Tibial nerve (tissue), 4 donors: Measurements from ENCODE around the gene NONO.

ENCODE experiments used
- EP300 ChIP-seq, 2 donors: sonication (generic); formaldehyde crosslinking; IDR thresholded peaks; one replicate each; pipeline ENCODE4 v1.6.1; 2017; ENCODE audit warnings: antibody characterized with exemption in 2 of 2, mild to moderate bottlenecking in 1 of 2
- POLR2A ChIP-seq, 2 donors: fragments of 450-650 bp; IDR thresholded peaks; one replicate each; pipeline ENCODE4 v1.6.1; 2017; ENCODE audit warnings: antibody characterized with exemption in 2 of 2, mild to moderate bottlenecking in 2 of 2, moderate library complexity in 2 of 2
- TF ChIP-seq, protein P1 (sequence below), 5 experiments: fragments of 200-600 bp in 3 of 5; fragments of 450-650 bp in 2 of 5; sonication (generic) in 3 of 5; IDR thresholded peaks; one replicate each; pipeline ENCODE4 v1.5.1; 2016 to 2019; ENCODE audit warnings: antibody characterized with exemption in 5 of 5, mild to moderate bottlenecking in 3 of 5, moderate library complexity in 2 of 5

DNA sequence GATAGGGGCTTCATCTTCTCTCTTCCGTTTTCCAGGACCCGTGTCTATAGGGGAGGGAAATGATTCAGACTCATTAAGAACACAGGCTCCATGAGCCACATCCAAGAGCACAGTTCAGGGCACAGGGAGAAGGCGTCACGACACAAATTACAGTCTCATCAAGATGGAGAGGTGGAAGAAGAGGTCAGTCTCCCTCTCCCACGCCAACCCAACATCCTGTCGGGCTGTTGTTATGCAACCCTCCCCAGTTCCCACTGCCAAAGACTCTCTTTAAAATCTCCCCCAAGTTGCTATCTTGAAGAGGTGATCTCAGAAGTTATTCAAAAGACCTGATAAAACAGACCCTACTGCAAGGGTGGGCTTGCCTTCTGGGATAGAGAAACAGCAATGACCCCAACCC is 42.1 kb upstream of the NONO start:
- TF ChIP-seq, protein P1, sequence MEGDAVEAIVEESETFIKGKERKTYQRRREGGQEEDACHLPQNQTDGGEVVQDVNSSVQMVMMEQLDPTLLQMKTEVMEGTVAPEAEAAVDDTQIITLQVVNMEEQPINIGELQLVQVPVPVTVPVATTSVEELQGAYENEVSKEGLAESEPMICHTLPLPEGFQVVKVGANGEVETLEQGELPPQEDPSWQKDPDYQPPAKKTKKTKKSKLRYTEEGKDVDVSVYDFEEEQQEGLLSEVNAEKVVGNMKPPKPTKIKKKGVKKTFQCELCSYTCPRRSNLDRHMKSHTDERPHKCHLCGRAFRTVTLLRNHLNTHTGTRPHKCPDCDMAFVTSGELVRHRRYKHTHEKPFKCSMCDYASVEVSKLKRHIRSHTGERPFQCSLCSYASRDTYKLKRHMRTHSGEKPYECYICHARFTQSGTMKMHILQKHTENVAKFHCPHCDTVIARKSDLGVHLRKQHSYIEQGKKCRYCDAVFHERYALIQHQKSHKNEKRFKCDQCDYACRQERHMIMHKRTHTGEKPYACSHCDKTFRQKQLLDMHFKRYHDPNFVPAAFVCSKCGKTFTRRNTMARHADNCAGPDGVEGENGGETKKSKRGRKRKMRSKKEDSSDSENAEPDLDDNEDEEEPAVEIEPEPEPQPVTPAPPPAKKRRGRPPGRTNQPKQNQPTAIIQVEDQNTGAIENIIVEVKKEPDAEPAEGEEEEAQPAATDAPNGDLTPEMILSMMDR (IDR thresholded peaks at IDR 0.05): no peak
- TF ChIP-seq POLR2A (IDR thresholded peaks at IDR 0.05) (no peak), EP300 (IDR thresholded peaks at IDR 0.05) (no peak)
